GM12878 (cell line): ENCODE data around the gene ENPP4. TPM values are rescaled to one million over a fixed set of nuclear protein-coding genes. Genes with fewer than 3 reads are reported as not detected.

Experiments used
- ATAC-seq: fragments of 200-7000 bp; cut with Tn5 transposase; 3 replicates; pipeline ENCODE4 v1.9.1; 2020; ENCODE audit warnings: mild to moderate bottlenecking, moderate library complexity
- BruUV-seq: library from RNA; stranded (reverse); fragments of 400-500 nt; replicated peaks from 2 replicates; lab custom pipeline; 2021; lab: Mats Ljungman, UMichigan
- CTCF ChIA-PET: fragments of 300-600 bp; sonication (Branson Sonifier 250); formaldehyde crosslinking; extraction: SDS; loops from one replicate; lab custom pipeline; 2021; ENCODE audit warnings: inconsistent platforms; lab: Yijun Ruan, JAX
- POLR2A ChIA-PET: fragments of 350-600 bp; formaldehyde crosslinking; extraction: SDS; loops from one replicate; lab custom pipeline; 2021; ENCODE audit warnings: inconsistent platforms; lab: Charles Lee
- RAD21 ChIA-PET: fragments of 300-600 bp; sonication (Branson Sonifier 250); formaldehyde crosslinking; loops from one replicate; lab custom pipeline; 2023; ENCODE audit warnings: antibody characterized with exemption; ENCODE audit not compliant: unreplicated experiment; lab: Charles Lee
- SMC1A ChIA-PET: fragments of 300-600 bp; sonication (Branson Sonifier 250); formaldehyde crosslinking; loops from one replicate; lab custom pipeline; 2023; ENCODE audit not compliant: unreplicated experiment, uncharacterized antibody; lab: Charles Lee
- DNase-seq: peaks from one replicate; pipeline ENCODE4 v3.0.0-alpha.2; 2011; ENCODE audit warnings: low read depth, low spot score
- FAIRE-seq: peaks from 3 replicates; lab custom pipeline; 2011; peaks lifted over from hg19 to GRCh38; lab: Jason Lieb, UNC
- H2AFZ ChIP-seq: 2 replicates; pipeline ENCODE4 v1.6.0; 2011; ENCODE audit warnings: low read depth, low read length, control low read depth; ENCODE audit not compliant: control insufficient read depth
- H3K27ac ChIP-seq: 2 replicates; pipeline ENCODE4 v1.5.1; 2011; ENCODE audit warnings: control low read depth; ENCODE audit not compliant: control insufficient read depth, insufficient read depth
- H3K27me3 ChIP-seq, 2 experiments: replicated peaks in 1 of 2; 2 replicates each; pipeline versions ENCODE4 v1.6.0 to v1.6.1; 2011; ENCODE audit warnings: low read length in 1 of 2; ENCODE audit not compliant: control insufficient read depth in 2 of 2, insufficient read depth in 2 of 2
- H3K36me3 ChIP-seq, 2 experiments: 2 replicates each; pipeline ENCODE4 v1.5.1; 2011; ENCODE audit warnings: low read length in 1 of 2; ENCODE audit not compliant: control insufficient read depth in 2 of 2, insufficient read depth in 2 of 2
- H3K4me1 ChIP-seq: 2 replicates; pipeline ENCODE4 v1.6.1; 2011; ENCODE audit warnings: mild to moderate bottlenecking, low read length, moderate library complexity, mixed read lengths; ENCODE audit not compliant: control insufficient read depth, insufficient read depth
- H3K4me2 ChIP-seq: 2 replicates; pipeline ENCODE4 v1.6.0; 2011; ENCODE audit warnings: control low read depth; ENCODE audit not compliant: control insufficient read depth, insufficient read depth
- H3K4me3 ChIP-seq: fragments of 200-600 bp; sonication (generic); 2 replicates; pipeline ENCODE4 v1.5.1; 2016
- H3K79me2 ChIP-seq: 2 replicates; pipeline ENCODE4 v1.6.0; 2011; ENCODE audit warnings: low read length; ENCODE audit not compliant: control insufficient read depth, insufficient read depth
- H3K9ac ChIP-seq: 2 replicates; pipeline ENCODE4 v1.8.0; 2011; ENCODE audit warnings: low read length, control low read depth, mixed read lengths; ENCODE audit not compliant: control insufficient read depth, insufficient read depth
- H3K9me3 ChIP-seq: replicated peaks from 3 replicates; pipeline ENCODE4 v1.5.1; 2011; ENCODE audit warnings: mild to moderate bottlenecking, low read length; ENCODE audit not compliant: control insufficient read depth, insufficient read depth
- H4K20me1 ChIP-seq: 2 replicates; pipeline ENCODE4 v1.6.0; 2011; ENCODE audit not compliant: control insufficient read depth, insufficient read depth
- MTA2 ChIP-seq: fragments of 450-650 bp; IDR thresholded peaks from 2 replicates; pipeline ENCODE4 v1.6.1; 2016; ENCODE audit warnings: low read depth, mild to moderate bottlenecking, moderate library complexity
- RELB ChIP-seq: fragments of 450-650 bp; IDR thresholded peaks from 2 replicates; pipeline ENCODE4 v1.6.1; 2017; ENCODE audit warnings: low read depth, mild to moderate bottlenecking, moderate library complexity
- TBL1XR1 ChIP-seq: IDR thresholded peaks from 2 replicates; pipeline ENCODE4 v1.6.1; 2012; ENCODE audit warnings: low read depth, low read length, improper control_type of control experiment
- YBX1 ChIP-seq: fragments of 450-650 bp; IDR thresholded peaks from 2 replicates; pipeline ENCODE4 v1.6.1; 2016; ENCODE audit warnings: antibody characterized with exemption
- ZSCAN29 ChIP-seq: fragments of 450-650 bp; IDR thresholded peaks from 2 replicates; pipeline ENCODE4 v1.6.1; 2017; ENCODE audit warnings: mild to moderate bottlenecking, moderate library complexity
- whole genome bisulfite sequencing: methylation state at CpG from one replicate; pipeline ENCODE4 v1.1.6; 2016; ENCODE audit warnings: low lambda C conversion rate; ENCODE audit not compliant: insufficient replicate concordance, insufficient coverage; ENCODE audit errors: missing lambda C conversion rate; 5-methylcytosine and 5-hydroxymethylcytosine counted together
- in situ Hi-C: fragments of 300-500 bp; cut with MboI; formaldehyde crosslinking; loops from 9 replicates; pipeline ENCODE4 v1.14.3; 2018; ENCODE audit warnings: mixed read lengths
- intact Hi-C: fragments of 100-400 bp; cut with micrococcal nuclease; formaldehyde crosslinking; loops from one replicate; pipeline ENCODE4 v1.14.2; 2022; ENCODE audit not compliant: unreplicated experiment
- polyA plus RNA-seq, 11 experiments: library from polyadenylated mRNA; depleted of rRNA in 4 of 11; unstranded in 6 of 11; stranded (reverse) in 5 of 11; fragments of >200 nt; fragmentation: Nextera tagmentation in 4 of 11; fragmentation: Illumina TruSeq in 1 of 11; extraction: Ambion mirVana in 4 of 11; extraction: Trizol in 1 of 11; gene quantifications; 1 replicate in 1 of 11; 2 replicates in 10 of 11; pipeline versions ENCODE4 v1.2.1 to v1.2.3, GENCODE V29; 2011 to 2016; ENCODE audit warnings: inconsistent platforms in 2 of 11, missing spikeins in 2 of 11, low read depth in 1 of 11
- total RNA-seq, 4 experiments: library from RNA; depleted of rRNA in 3 of 4; stranded (reverse); fragments of >200 nt in 3 of 4; fragmentation: Illumina TruSeq in 1 of 4; extraction: Trizol in 1 of 4; gene quantifications; 2 replicates each; pipeline versions ENCODE4 v1.2.1 to v1.2.3, GENCODE V29; 2013 to 2021

Gene ENPP4
- total and polyA plus RNA-seq, 10 of the 15 experiments (the other 5 are each of a cell fraction or from before 2014, with no cell fraction given) = 3.3 to 9.7 (median 5.3) TPM

GRCh38 chr6:46172176-46172575 is 42.4 kb downstream of the ENPP4 start (continued):
- TF ChIP-seq YBX1 (no peak), RELB (no peak)

- SMC1A ChIA-PET = interaction anchor here (1.1 to 1.5 kb wide), 3 partner anchors 26 to 45 kb away, joined by 3 to 5 read pairs (median 3); partner anchors contain the start of gene ENPP4
- DNase-seq = no peak
- no TSS peak for BruUV-seq
- Histone ChIP-seq H3K4me1 (peaks cover 14% of the 10 kb centered on the region), H3K9me3 (no peaks in the 10 kb centered on the region; the same call in 2 of the 3 replicates), H3K4me2 (0 out of 2 replicates have a peak overlapping the region, but pooled peaks have one; percentile 35), H3K79me2 (no peaks in the 10 kb centered on the region)
- TF ChIP-seq TBL1XR1 (no peak), MTA2 (no peak), ZSCAN29 (no peak)
- TF ChIP-seq, all 136 proteins: peak for 0
- intact Hi-C loops = no loop called here
- in situ Hi-C loops = no loop called here
- no peak overlapping the region for H3K9ac ChIP-seq
- no peak overlapping the region for H3K27ac ChIP-seq
- ATAC-seq (no peak), FAIRE-seq (no peak)
- no peak overlapping the region for H3K4me3 ChIP-seq
- no peaks in the 10 kb centered on the region for H4K20me1 ChIP-seq
- CTCF ChIA-PET = interaction anchor here (0.6 to 1.5 kb wide), 2 partner anchors 15 to 46 kb away, joined by 3 to 4 read pairs; no protein-coding TSS in a partner anchor
- POLR2A ChIA-PET = interaction anchor here (0.7 kb wide), 2 partner anchors 46 to 125 kb away, joined by 3 read pairs; no protein-coding TSS in a partner anchor
- H3K36me3 ChIP-seq = no peaks in the 10 kb centered on the region
- no peak overlapping the region for H2AFZ ChIP-seq
- RAD21 ChIA-PET = interaction anchor here (1.4 kb wide), 1 partner anchor 46 kb away, joined by 4 read pairs; no protein-coding TSS in a partner anchor
- H3K27me3 ChIP-seq = peaks cover 0 to 6% of the 10 kb centered on the region in 2 experiments; a peak in 2 of 4 replicates
- WGBS = 67% methylated on average over 3 of the region's 3 CpGs
These were observed 45.1 kb downstream of the ENPP4 start for GRCh38 chr6:46174904-46175303.
